Measurements from ENCODE around the gene RALB.

DNA sequence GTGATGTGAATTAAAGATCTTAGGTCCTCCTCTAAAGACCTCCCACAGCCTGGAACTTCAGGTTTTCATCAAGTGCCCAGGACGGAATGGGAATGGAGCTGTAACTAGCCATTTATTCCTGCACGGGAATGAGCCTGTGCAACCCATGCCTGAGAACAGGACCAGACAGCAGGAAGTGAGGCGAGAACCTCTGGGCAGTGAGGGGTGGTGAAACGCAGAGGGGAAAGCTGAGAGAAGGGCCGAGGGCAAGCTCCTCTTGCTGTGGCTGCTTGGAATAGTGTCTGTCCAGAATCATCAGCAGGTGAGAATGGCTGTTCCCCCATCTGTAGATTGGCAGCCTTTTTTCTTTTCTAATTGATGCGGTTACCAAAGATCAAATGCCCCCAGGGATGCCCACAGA, 4.8 kb upstream of the RALB start:
- TF ChIP-seq POLR2AphosphoS5 (IDR thresholded peaks at IDR 0.05), result no peak
- TF ChIP-seq, protein P1, sequence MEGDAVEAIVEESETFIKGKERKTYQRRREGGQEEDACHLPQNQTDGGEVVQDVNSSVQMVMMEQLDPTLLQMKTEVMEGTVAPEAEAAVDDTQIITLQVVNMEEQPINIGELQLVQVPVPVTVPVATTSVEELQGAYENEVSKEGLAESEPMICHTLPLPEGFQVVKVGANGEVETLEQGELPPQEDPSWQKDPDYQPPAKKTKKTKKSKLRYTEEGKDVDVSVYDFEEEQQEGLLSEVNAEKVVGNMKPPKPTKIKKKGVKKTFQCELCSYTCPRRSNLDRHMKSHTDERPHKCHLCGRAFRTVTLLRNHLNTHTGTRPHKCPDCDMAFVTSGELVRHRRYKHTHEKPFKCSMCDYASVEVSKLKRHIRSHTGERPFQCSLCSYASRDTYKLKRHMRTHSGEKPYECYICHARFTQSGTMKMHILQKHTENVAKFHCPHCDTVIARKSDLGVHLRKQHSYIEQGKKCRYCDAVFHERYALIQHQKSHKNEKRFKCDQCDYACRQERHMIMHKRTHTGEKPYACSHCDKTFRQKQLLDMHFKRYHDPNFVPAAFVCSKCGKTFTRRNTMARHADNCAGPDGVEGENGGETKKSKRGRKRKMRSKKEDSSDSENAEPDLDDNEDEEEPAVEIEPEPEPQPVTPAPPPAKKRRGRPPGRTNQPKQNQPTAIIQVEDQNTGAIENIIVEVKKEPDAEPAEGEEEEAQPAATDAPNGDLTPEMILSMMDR (IDR thresholded peaks at IDR 0.05), result no peak

All from transverse colon (tissue), 4 donors.